Amygdala (tissue), 56 donors: Measurements from ENCODE around the gene PPARGC1A.

Source experiments
- DNase-seq, 56 donors: peaks; one replicate each; lab custom pipeline; 2025; lab: John Stamatoyannopoulos, UW

Gene PPARGC1A

GRCh38 chr4:23853986-23854660 is 35.7 kb downstream of the PPARGC1A start:
- no peak for DNase-seq

- DNase-seq = no peak
These were observed 38.4 kb downstream of the PPARGC1A start for GRCh38 chr4:23851464-23851863.

- no peak for DNase-seq
These were observed 42.7 kb downstream of the PPARGC1A start for GRCh38 chr4:23847158-23847557.

GRCh38 chr4:23844961-23845360 is 44.9 kb downstream of the PPARGC1A start:
- DNase-seq = no peak

- DNase-seq = no peak
These were observed 50.6 kb downstream of the PPARGC1A start for GRCh38 chr4:23839279-23839678.

- no peak for DNase-seq
These were observed 51.2 kb downstream of the PPARGC1A start for GRCh38 chr4:23838607-23839006.

GRCh38 chr4:23838131-23838530 is 51.7 kb downstream of the PPARGC1A start:
- no peak for DNase-seq

GRCh38 chr4:23837371-23837770 is 52.5 kb downstream of the PPARGC1A start:
- no peak for DNase-seq

- DNase-seq = no peak
These were observed 53.9 kb downstream of the PPARGC1A start for GRCh38 chr4:23835774-23836478.

- no peak for DNase-seq
These were observed 61.1 kb downstream of the PPARGC1A start for GRCh38 chr4:23828779-23829178.

- DNase-seq = no peak
These were observed 61.7 kb downstream of the PPARGC1A start for GRCh38 chr4:23828020-23828715.

- DNase-seq = no peak
These were observed 67.7 kb downstream of the PPARGC1A start for GRCh38 chr4:23822181-23822580.

GRCh38 chr4:23819041-23819511 is 70.8 kb downstream of the PPARGC1A start:
- DNase-seq = no peak

- no peak for DNase-seq
These were observed 71.6 kb downstream of the PPARGC1A start for GRCh38 chr4:23818097-23818885.

GRCh38 chr4:23814996-23815660 is 74.7 kb downstream of the PPARGC1A start:
- DNase-seq = no peak

GRCh38 chr4:23814587-23814986 is 75.3 kb downstream of the PPARGC1A start:
- no peak for DNase-seq

GRCh38 chr4:23811161-23811560 is 78.7 kb downstream of the PPARGC1A start:
- no peak for DNase-seq

GRCh38 chr4:23805450-23805851 is 84.4 kb downstream of the PPARGC1A start:
- no peak for DNase-seq

- DNase-seq = no peak
These were observed 100.1 kb downstream of the PPARGC1A start for GRCh38 chr4:23789762-23790161.

- DNase-seq = no peak
These were observed 101.4 kb downstream of the PPARGC1A start for GRCh38 chr4:23788460-23788859.
